Activated CD4-positive, alpha-beta T cell treated with anti-CD3 and anti-CD28 coated beads, Interleukin-2, amount 10 ng/mL, durations not matched to agents 24 days and 14 days (primary cell): ENCODE measurements around the gene EID3. TPM values are rescaled to one million over a fixed set of nuclear protein-coding genes. Genes with fewer than 3 reads are reported as not detected.
"Not testable (repeated sequence)": the region's sequence is repeated elsewhere in the genome, so short reads cannot be mapped to it uniquely, and the experiment has no call there.

Source experiments
- DNase-seq: peaks from one replicate; pipeline ENCODE4 v3.0.0; 2022
- H3K27ac Mint-ChIP-seq: one replicate; pipeline ENCODE4 v1.8.0; 2022; ENCODE audit warnings: mild to moderate bottlenecking, mixed read lengths
- H3K27me3 Mint-ChIP-seq: one replicate; pipeline ENCODE4 v1.8.0; 2022; ENCODE audit warnings: mixed read lengths
- H3K36me3 Mint-ChIP-seq: one replicate; pipeline ENCODE4 v1.8.0; 2022; ENCODE audit warnings: low read depth, mild to moderate bottlenecking, mixed read lengths
- H3K4me1 Mint-ChIP-seq: one replicate; pipeline ENCODE4 v1.8.0; 2021; ENCODE audit warnings: mixed read lengths
- H3K4me3 Mint-ChIP-seq: one replicate; pipeline ENCODE4 v1.8.0; 2022; ENCODE audit warnings: mild to moderate bottlenecking, moderate library complexity, mixed read lengths
- H3K9me3 Mint-ChIP-seq: one replicate; pipeline ENCODE4 v1.8.0; 2021; ENCODE audit warnings: mixed read lengths
- intact Hi-C: fragments of 100-400 bp; cut with micrococcal nuclease; formaldehyde crosslinking; loops from one replicate; pipeline ENCODE4 v1.15.1; 2023
- total RNA-seq: library from RNA; stranded (reverse); gene quantifications from 2 replicates; pipeline ENCODE4 v1.2.3, GENCODE V29; 2022

Gene EID3
- 9.0 and 9.7 TPM in 2 replicates for total RNA-seq

- Mint-ChIP-seq H3K27ac (peak within 1 kb of the TSS; percentile 98), H3K27me3 (no peaks in the 10 kb centered on the region), H3K36me3 (peaks cover 37% of the 10 kb centered on the region), H3K9me3 (no peaks in the 10 kb centered on the region), H3K4me1 (peaks cover 57% of the 10 kb centered on the region), H3K4me3 (peak within 1 kb of the TSS; percentile 94)
- DNase-seq: peak; percentile 98
- intact Hi-C loops: loop anchor here (1.0 to 5.0 kb wide), 4 partner anchors 15 to 346 kb away; partner anchors contain the start of genes NFYB and TXNRD1
Observed at GRCh38 chr12:104303538-104304151, at the start of gene EID3. Gene EID3, plus strand, starts transcription at chr12:104303739. Its CDS starts 196 bp downstream, at chr12:104303935.

GRCh38 chr12:104257913-104258472, 45.5 kb upstream of the EID3 start:
- no peaks in the 10 kb centered on the region for H3K27me3 Mint-ChIP-seq
- no peaks in the 10 kb centered on the region for H3K4me1 Mint-ChIP-seq
- H3K9me3 Mint-ChIP-seq: no peaks in the 10 kb centered on the region
- H3K27ac Mint-ChIP-seq: no peak overlapping the region
- H3K36me3 Mint-ChIP-seq: no peaks in the 10 kb centered on the region
- DNase-seq: no peak
- no peak overlapping the region for H3K4me3 Mint-ChIP-seq
- intact Hi-C loops: no loop called here

GRCh38 chr12:104258476-104259067, 45.0 kb upstream of the EID3 start:
- intact Hi-C loops: no loop called here
- DNase-seq: no peak

GRCh38 chr12:104263026-104263425, 40.5 kb upstream of the EID3 start:
- Mint-ChIP-seq H3K27ac (no peak overlapping the region), H3K27me3 (no peaks in the 10 kb centered on the region), H3K4me3 (no peak overlapping the region), H3K36me3 (no peaks in the 10 kb centered on the region), H3K9me3 (no peaks in the 10 kb centered on the region), H3K4me1 (no peaks in the 10 kb centered on the region)
- no peak for DNase-seq
- intact Hi-C loops: no loop called here

More at GRCh38 chr12:104258476-104259067, 45.0 kb upstream of the EID3 start:
- Mint-ChIP-seq H3K4me1 (no peaks in the 10 kb centered on the region), H3K4me3 (no peak overlapping the region), H3K9me3 (no peaks in the 10 kb centered on the region), H3K36me3 (no peaks in the 10 kb centered on the region), H3K27ac (no peak overlapping the region), H3K27me3 (no peaks in the 10 kb centered on the region)

- H3K9me3 Mint-ChIP-seq: no peaks in the 10 kb centered on the region
- no peak overlapping the region for H3K27ac Mint-ChIP-seq
- no peaks in the 10 kb centered on the region for H3K4me1 Mint-ChIP-seq
- H3K36me3 Mint-ChIP-seq: no peaks in the 10 kb centered on the region
- H3K4me3 Mint-ChIP-seq: no peak overlapping the region
- no peaks in the 10 kb centered on the region for H3K27me3 Mint-ChIP-seq
- no peak for DNase-seq
- intact Hi-C loops: no loop called here
Observed at GRCh38 chr12:104263580-104264358, 39.8 kb upstream of the EID3 start.

GRCh38 chr12:104265436-104265835, 38.1 kb upstream of the EID3 start:
- H3K4me3 Mint-ChIP-seq, H3K27ac Mint-ChIP-seq, H3K9me3 Mint-ChIP-seq, H3K4me1 Mint-ChIP-seq, H3K36me3 Mint-ChIP-seq, DNase-seq, intact Hi-C loops, H3K27me3 Mint-ChIP-seq: not testable (repeated sequence)

DNA sequence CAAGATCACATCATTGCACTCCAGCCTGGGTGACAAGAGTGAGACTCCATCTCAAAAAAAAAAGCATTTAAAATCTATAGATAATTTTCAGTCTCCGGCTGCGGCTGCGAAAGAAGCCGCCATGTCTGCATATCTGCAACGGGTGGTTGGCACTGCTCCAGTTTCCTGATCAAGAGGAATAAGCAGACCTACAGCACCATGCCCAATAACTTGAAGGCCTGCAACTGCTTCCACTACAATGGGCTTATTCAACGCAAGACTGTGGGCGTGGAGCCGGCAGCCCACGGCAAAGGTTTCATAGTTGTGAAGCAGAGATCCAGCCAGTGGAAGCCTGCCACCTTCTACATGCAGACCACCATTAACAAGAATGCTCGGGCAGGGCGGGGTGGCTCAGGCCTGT, 30.6 kb upstream of the EID3 start:
- no peak overlapping the region for H3K4me3 Mint-ChIP-seq
- H3K27ac Mint-ChIP-seq: no peak overlapping the region
- no peak for DNase-seq
- H3K9me3 Mint-ChIP-seq: no peaks in the 10 kb centered on the region
- no peaks in the 10 kb centered on the region for H3K36me3 Mint-ChIP-seq
- peaks cover 2% of the 10 kb centered on the region for H3K27me3 Mint-ChIP-seq
- intact Hi-C loops: no loop called here
- H3K4me1 Mint-ChIP-seq: peaks cover 9% of the 10 kb centered on the region

DNA sequence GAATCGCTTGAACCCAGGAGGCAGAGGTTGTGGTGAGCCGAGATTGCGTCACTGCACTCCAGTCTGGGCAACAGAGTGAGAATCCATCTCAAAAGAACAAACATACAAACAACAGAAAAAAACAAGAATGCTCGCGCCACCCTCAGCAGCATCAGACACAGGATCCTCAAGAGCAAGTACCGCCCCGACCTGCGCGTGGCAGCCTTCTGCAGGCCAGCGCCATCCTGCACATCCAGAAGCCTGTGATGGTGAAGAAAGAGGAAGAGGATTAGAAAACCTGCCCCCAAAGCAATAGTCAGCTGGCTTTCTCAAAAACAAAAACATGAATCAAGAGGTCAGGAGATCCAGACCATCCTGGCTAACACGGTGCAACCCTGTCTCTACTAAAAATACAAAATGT, 30.0 kb upstream of the EID3 start:
- Mint-ChIP-seq H3K27me3 (peaks cover 2% of the 10 kb centered on the region), H3K9me3 (no peaks in the 10 kb centered on the region), H3K4me3 (no peak overlapping the region), H3K27ac (no peak overlapping the region), H3K36me3 (no peaks in the 10 kb centered on the region), H3K4me1 (peaks cover 9% of the 10 kb centered on the region)
- DNase-seq: no peak
- intact Hi-C loops: no loop called here

DNA sequence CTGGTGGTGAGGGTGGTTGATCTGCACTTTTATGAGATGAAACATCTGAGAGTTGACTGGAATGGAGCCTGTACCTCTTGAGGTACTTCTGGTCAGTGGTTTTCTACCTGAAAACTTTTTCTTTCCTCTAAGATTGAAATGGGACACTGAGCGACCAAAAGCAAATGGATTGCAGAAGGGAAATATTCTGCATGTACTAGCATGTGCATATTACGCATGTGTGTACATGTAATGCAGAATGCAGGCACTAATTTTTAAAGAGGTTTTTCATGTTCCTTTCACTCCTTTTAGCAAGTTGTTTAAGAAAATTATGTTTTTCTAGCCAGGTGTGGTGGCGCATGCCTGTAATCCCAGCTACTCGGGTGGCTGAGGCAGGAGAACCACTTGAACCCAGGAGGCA, 28.7 kb upstream of the EID3 start:
- H3K36me3 Mint-ChIP-seq: no peaks in the 10 kb centered on the region
- intact Hi-C loops: no loop called here
- no peak overlapping the region for H3K27ac Mint-ChIP-seq
- peaks cover 2% of the 10 kb centered on the region for H3K27me3 Mint-ChIP-seq
- H3K9me3 Mint-ChIP-seq: no peaks in the 10 kb centered on the region
- DNase-seq: no peak
- no peak overlapping the region for H3K4me3 Mint-ChIP-seq
- peaks cover 9% of the 10 kb centered on the region for H3K4me1 Mint-ChIP-seq

- no peaks in the 10 kb centered on the region for H3K36me3 Mint-ChIP-seq
- no peak overlapping the region for H3K27ac Mint-ChIP-seq
- intact Hi-C loops: no loop called here
- peaks cover 4% of the 10 kb centered on the region for H3K27me3 Mint-ChIP-seq
- no peak for DNase-seq
- peak overlapping the region; percentile 72 for H3K4me3 Mint-ChIP-seq
- peaks cover 9% of the 10 kb centered on the region for H3K4me1 Mint-ChIP-seq
- no peaks in the 10 kb centered on the region for H3K9me3 Mint-ChIP-seq
Observed at GRCh38 chr12:104275689-104276088, 27.9 kb upstream of the EID3 start.

DNA sequence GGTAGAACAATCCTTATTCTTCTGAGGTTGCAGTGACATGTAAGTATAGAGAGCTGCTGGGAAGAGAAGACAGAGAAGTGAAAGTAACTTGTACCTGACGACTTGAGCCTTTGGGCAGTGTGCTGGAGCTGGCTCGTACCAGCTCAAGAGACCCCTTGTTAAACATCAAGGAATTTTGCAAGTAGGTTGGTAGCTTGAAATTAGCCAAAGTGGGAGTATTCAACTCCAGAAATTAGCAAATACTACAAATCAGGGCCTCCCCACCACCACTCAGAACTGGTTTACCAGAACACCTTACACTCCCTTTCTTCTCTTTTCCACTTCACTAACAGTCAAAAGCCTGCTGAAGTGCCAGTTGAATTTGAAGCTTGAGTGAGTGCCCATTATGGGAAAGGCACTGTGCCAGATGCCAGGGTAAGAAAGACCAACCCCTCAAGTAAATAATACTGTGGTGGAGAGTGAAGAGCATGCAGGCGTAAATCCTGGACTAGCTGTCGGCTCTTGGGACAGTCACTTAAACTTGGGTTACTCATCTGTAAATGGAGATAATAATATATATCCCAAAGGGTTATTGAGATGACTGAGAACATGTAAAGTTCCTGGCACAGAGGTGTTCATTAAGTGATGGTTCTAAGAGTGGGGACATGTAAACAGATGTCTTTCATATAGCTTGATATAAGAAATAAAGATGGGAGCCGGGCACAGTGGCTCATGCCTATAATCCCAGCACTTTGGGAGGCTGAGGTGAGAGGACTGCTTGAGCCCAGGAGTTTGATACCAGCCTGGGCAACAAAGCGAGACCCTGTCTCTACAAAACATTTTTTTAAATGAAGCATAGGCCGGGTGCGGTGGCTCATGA, 27.0 kb upstream of the EID3 start:
- Mint-ChIP-seq H3K27me3 (peaks cover 7% of the 10 kb centered on the region), H3K36me3 (no peaks in the 10 kb centered on the region), H3K4me3 (peak overlapping the region; percentile 72), H3K27ac (peak overlapping the region; percentile 66), H3K9me3 (no peaks in the 10 kb centered on the region), H3K4me1 (peaks cover 12% of the 10 kb centered on the region)
- peak; percentile 61 for DNase-seq
- intact Hi-C loops: no loop called here

- Mint-ChIP-seq H3K4me3 (no peak overlapping the region), H3K27ac (no peak overlapping the region), H3K4me1 (peaks cover 16% of the 10 kb centered on the region), H3K27me3 (peaks cover 8% of the 10 kb centered on the region), H3K9me3 (no peaks in the 10 kb centered on the region), H3K36me3 (no peaks in the 10 kb centered on the region)
- intact Hi-C loops: no loop called here
- no peak for DNase-seq
Observed at GRCh38 chr12:104279164-104279563, 24.4 kb upstream of the EID3 start.

DNA sequence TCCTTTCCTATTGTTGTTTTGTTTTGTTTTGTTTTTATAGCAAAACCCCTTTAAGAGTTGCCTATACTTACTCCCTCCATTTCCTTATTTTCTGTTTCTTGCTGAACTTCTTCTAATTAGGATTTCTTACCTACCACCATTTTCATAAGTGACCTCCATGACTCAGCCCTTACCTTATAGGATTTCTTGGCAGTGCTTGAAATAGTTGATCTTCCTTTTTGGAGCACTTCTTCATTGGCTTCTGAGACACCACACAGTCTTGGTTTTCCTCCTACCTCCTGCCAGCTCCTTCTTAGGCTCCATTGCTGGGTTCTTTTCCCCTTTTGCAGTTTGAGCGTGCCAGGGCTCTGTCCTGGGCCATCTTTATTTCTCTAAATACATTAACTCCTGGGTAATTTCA, 23.4 kb upstream of the EID3 start:
- Mint-ChIP-seq H3K27me3 (peaks cover 8% of the 10 kb centered on the region), H3K4me3 (no peak overlapping the region), H3K27ac (no peak overlapping the region), H3K36me3 (no peaks in the 10 kb centered on the region), H3K9me3 (no peaks in the 10 kb centered on the region), H3K4me1 (peaks cover 16% of the 10 kb centered on the region)
- intact Hi-C loops: no loop called here
- DNase-seq: no peak
